Measurements from ENCODE around the gene RASD2. TPM values are rescaled to one million over a fixed set of nuclear protein-coding genes. Genes with fewer than 3 reads are reported as not detected.

RASD2 gene
- total and polyA plus RNA-seq, 8 donors, result 0.28 to 1.4 (median 0.59) TPM

- intact Hi-C loops (cut with DNase I), result no loop called here
- Histone ChIP-seq H3K27ac (no peak overlapping the region), H3K36me3 (no peaks in the 10 kb centered on the region), H3K9me3 (no peaks in the 10 kb centered on the region), H3K27me3 (no peaks in the 10 kb centered on the region), H3K4me1 (peaks cover 0 to 8% (median 0%) of the 10 kb centered on the region in 3 donors), H3K4me3 (no peak overlapping the region)
- 26 to 27% methylated on average over 3 of the region's 3 CpGs for WGBS, 2 donors
- ATAC-seq (no peak), DNase-seq (no peak), FAIRE-seq (no peak)
- no peak for TF ChIP-seq CTCF (IDR thresholded peaks at IDR 0.05)
Measured at GRCh38 chr22:35544189-35544588, 3.6 kb downstream of the RASD2 start.

- H3K27me3 ChIP-seq, result no peaks in the 10 kb centered on the region
- FAIRE-seq (no peak), ATAC-seq (no peak), DNase-seq (no peak)
- 64 to 77% methylated on average over 9 of the region's 9 CpGs for WGBS, 2 donors
- no peak overlapping the region for H3K4me3 ChIP-seq
- no peak overlapping the region for H3K27ac ChIP-seq
- H3K36me3 ChIP-seq, result no peaks in the 10 kb centered on the region
- intact Hi-C loops (cut with DNase I), result no loop called here
- no peaks in the 10 kb centered on the region for H3K9me3 ChIP-seq
- peaks cover 0 to 8% (median 0%) of the 10 kb centered on the region in 3 donors for H3K4me1 ChIP-seq
- TF ChIP-seq CTCF (IDR thresholded peaks at IDR 0.05), result no peak
Measured at GRCh38 chr22:35544827-35545226, 4.2 kb downstream of the RASD2 start.

- H3K36me3 ChIP-seq, result no peaks in the 10 kb centered on the region
- no peak overlapping the region for H3K27ac ChIP-seq
- no peak for ATAC-seq
- no peaks in the 10 kb centered on the region for H3K9me3 ChIP-seq
- peak in 1 of 6 donors; percentile 42 for DNase-seq
- no peaks in the 10 kb centered on the region for H3K27me3 ChIP-seq
- H3K4me1 ChIP-seq, result no peaks in the 10 kb centered on the region
- H3K4me3 ChIP-seq, result no peak overlapping the region
- intact Hi-C loops (cut with DNase I), result no loop called here
- TF ChIP-seq CTCF (IDR thresholded peaks at IDR 0.05), result no peak
- FAIRE-seq, result no peak
- 71 to 85% methylated on average over 18 of the region's 18 CpGs for WGBS, 2 donors
Measured at GRCh38 chr22:35546886-35547285, 6.3 kb downstream of the RASD2 start.

GRCh38 chr22:35547987-35548721 is 7.5 kb downstream of the RASD2 start:
- Histone ChIP-seq H3K4me3 (no peak overlapping the region), H3K27ac (no peak overlapping the region), H3K4me1 (no peaks in the 10 kb centered on the region), H3K36me3 (no peaks in the 10 kb centered on the region), H3K9me3 (no peaks in the 10 kb centered on the region), H3K27me3 (no peaks in the 10 kb centered on the region)
- WGBS, 2 donors, result 50 to 53% methylated on average over 13 of the region's 13 CpGs
- DNase-seq (peak in 1 of 6 donors; percentile 40), FAIRE-seq (no peak), ATAC-seq (no peak)
- intact Hi-C loops (cut with DNase I), result no loop called here
- no peak for TF ChIP-seq CTCF (IDR thresholded peaks at IDR 0.05)

- TF ChIP-seq CTCF (IDR thresholded peaks at IDR 0.05), result no peak
Measured at GRCh38 chr22:35548722-35549112, 8.1 kb downstream of the RASD2 start.

More at GRCh38 chr22:35548722-35549112, 8.1 kb downstream of the RASD2 start:
- Histone ChIP-seq H3K9me3 (no peaks in the 10 kb centered on the region), H3K27me3 (no peaks in the 10 kb centered on the region), H3K27ac (no peak overlapping the region), H3K4me1 (no peaks in the 10 kb centered on the region), H3K36me3 (no peaks in the 10 kb centered on the region), H3K4me3 (no peak overlapping the region)
- FAIRE-seq (no peak), ATAC-seq (no peak), DNase-seq (no peak)
- intact Hi-C loops (cut with DNase I), result no loop called here
- 49 to 70% methylated on average over 8 of the region's 8 CpGs for WGBS, 2 donors

All from pancreas (tissue), 10 donors.